ENCODE results near the gene OBSCN. TPM values are rescaled to one million over a fixed set of nuclear protein-coding genes. Genes with fewer than 3 reads are reported as not detected.

The OBSCN gene
- total RNA-seq, 1 donor from 2014 or later = 28.6 TPM

GRCh38 chr1:228259368-228259894 is 51.6 kb downstream of the OBSCN start:
- Histone ChIP-seq H3K4me3 (no peak overlapping the region), H3K4me1 (no peaks in the 10 kb centered on the region), H3K27ac (no peak overlapping the region), H3K36me3 (no peaks in the 10 kb centered on the region), H3K9me3 (peaks cover 0 to 6% of the 10 kb centered on the region in 2 donors), H3K27me3 (no peaks in the 10 kb centered on the region)
- intact Hi-C loops (cut with DNase I) = no loop called here
- no peak for TF ChIP-seq CTCF (IDR thresholded peaks at IDR 0.05)
- DNase-seq (ENCODE audit: low spot score in 2 of 2) = no peak

GRCh38 chr1:228259951-228260350 is 52.1 kb downstream of the OBSCN start:
- H3K4me1 ChIP-seq = no peaks in the 10 kb centered on the region
- DNase-seq (ENCODE audit: low spot score in 2 of 2) = no peak
- H3K27ac ChIP-seq = no peak overlapping the region
- no peak for TF ChIP-seq CTCF (IDR thresholded peaks at IDR 0.05)
- no peaks in the 10 kb centered on the region for H3K27me3 ChIP-seq
- H3K36me3 ChIP-seq = no peaks in the 10 kb centered on the region
- H3K4me3 ChIP-seq = no peak overlapping the region
- intact Hi-C loops (cut with DNase I) = no loop called here
- peaks cover 0 to 6% of the 10 kb centered on the region in 2 donors for H3K9me3 ChIP-seq

GRCh38 chr1:228261706-228262105 is 53.9 kb downstream of the OBSCN start:
- H3K27me3 ChIP-seq = no peaks in the 10 kb centered on the region
- peaks cover 0 to 6% of the 10 kb centered on the region in 2 donors for H3K9me3 ChIP-seq
- no peak overlapping the region for H3K27ac ChIP-seq
- no peak overlapping the region for H3K4me3 ChIP-seq
- H3K4me1 ChIP-seq = no peaks in the 10 kb centered on the region
- DNase-seq (ENCODE audit: low spot score in 2 of 2) = no peak
- intact Hi-C loops (cut with DNase I) = no loop called here
- no peaks in the 10 kb centered on the region for H3K36me3 ChIP-seq
- TF ChIP-seq CTCF (IDR thresholded peaks at IDR 0.05) = no peak

- no peak for TF ChIP-seq CTCF (IDR thresholded peaks at IDR 0.05)
- Histone ChIP-seq H3K9me3 (peaks cover 0 to 6% of the 10 kb centered on the region in 2 donors), H3K4me1 (no peaks in the 10 kb centered on the region)
Measured at GRCh38 chr1:228262475-228262874, 54.6 kb downstream of the OBSCN start.

GRCh38 chr1:228263636-228264035 is 55.8 kb downstream of the OBSCN start:
- Histone ChIP-seq H3K27ac (no peak overlapping the region), H3K4me1 (no peaks in the 10 kb centered on the region), H3K9me3 (peaks cover 0 to 6% of the 10 kb centered on the region in 2 donors), H3K27me3 (no peaks in the 10 kb centered on the region), H3K36me3 (no peaks in the 10 kb centered on the region), H3K4me3 (no peak overlapping the region)
- TF ChIP-seq CTCF (IDR thresholded peaks at IDR 0.05) = no peak
- intact Hi-C loops (cut with DNase I) = no loop called here
- no peak for DNase-seq (ENCODE audit: low spot score in 2 of 2)

More at GRCh38 chr1:228262475-228262874, 54.6 kb downstream of the OBSCN start:
- H3K27me3 ChIP-seq = no peaks in the 10 kb centered on the region
- H3K4me3 ChIP-seq = no peak overlapping the region
- H3K27ac ChIP-seq = no peak overlapping the region
- intact Hi-C loops (cut with DNase I) = no loop called here
- DNase-seq (ENCODE audit: low spot score in 2 of 2) = no peak
- no peaks in the 10 kb centered on the region for H3K36me3 ChIP-seq
